ENCODE results near the gene ST6GAL1.
"Not testable (repeated sequence)": the region's sequence is repeated elsewhere in the genome, so short reads cannot be mapped to it uniquely, and the experiment has no call there.

ST6GAL1 gene

GRCh38 chr3:186945255-186945823 is 15.0 kb downstream of the ST6GAL1 start:
- Mint-ChIP-seq H3K4me3 (no peak overlapping the region), H3K27ac (no peak overlapping the region), H3K27me3 (no peaks in the 10 kb centered on the region), H3K36me3 (ENCODE audit: low read depth) (peaks cover 41% of the 10 kb centered on the region), H3K4me1 (peaks cover 22% of the 10 kb centered on the region), H3K9me3 (no peaks in the 10 kb centered on the region)
- ATAC-seq (no peak), DNase-seq (no peak)

- no peaks in the 10 kb centered on the region for H3K9me3 Mint-ChIP-seq
- H3K27ac Mint-ChIP-seq = no peak overlapping the region
- no peak overlapping the region for H3K4me3 Mint-ChIP-seq
- H3K27me3 Mint-ChIP-seq = no peaks in the 10 kb centered on the region
- DNase-seq (no peak), ATAC-seq (no peak)
- H3K36me3 Mint-ChIP-seq (ENCODE audit: low read depth) = peaks cover 54% of the 10 kb centered on the region
- peaks cover 34% of the 10 kb centered on the region for H3K4me1 Mint-ChIP-seq
Observed at GRCh38 chr3:186946756-186947375, 16.5 kb downstream of the ST6GAL1 start.

- Mint-ChIP-seq H3K27ac (no peak overlapping the region), H3K27me3 (no peaks in the 10 kb centered on the region), H3K36me3 (ENCODE audit: low read depth) (peaks cover 53% of the 10 kb centered on the region), H3K4me1 (peaks cover 57% of the 10 kb centered on the region), H3K4me3 (no peak overlapping the region), H3K9me3 (peaks cover 7% of the 10 kb centered on the region)
- DNase-seq = no peak
- ATAC-seq = no peak
Observed at GRCh38 chr3:186949281-186949982, 19.1 kb downstream of the ST6GAL1 start.

GRCh38 chr3:186950402-186951093 is 20.2 kb downstream of the ST6GAL1 start:
- H3K36me3 Mint-ChIP-seq (ENCODE audit: low read depth) = peaks cover 50% of the 10 kb centered on the region
- no peak overlapping the region for H3K4me3 Mint-ChIP-seq
- peak overlapping the region; percentile 30 for H3K27ac Mint-ChIP-seq
- DNase-seq (no peak), ATAC-seq (no peak)
- H3K9me3 Mint-ChIP-seq = peaks cover 7% of the 10 kb centered on the region
- peaks cover 63% of the 10 kb centered on the region for H3K4me1 Mint-ChIP-seq
- no peaks in the 10 kb centered on the region for H3K27me3 Mint-ChIP-seq

GRCh38 chr3:186951640-186952552 is 21.6 kb downstream of the ST6GAL1 start:
- no peak for DNase-seq
- Mint-ChIP-seq H3K27me3 (no peaks in the 10 kb centered on the region), H3K9me3 (peaks cover 7% of the 10 kb centered on the region), H3K27ac (peak overlapping the region; percentile 19), H3K36me3 (ENCODE audit: low read depth) (peaks cover 52% of the 10 kb centered on the region), H3K4me1 (peaks cover 70% of the 10 kb centered on the region), H3K4me3 (peak overlapping the region; percentile 37)
- ATAC-seq = no peak

- peaks cover 76% of the 10 kb centered on the region for H3K4me1 Mint-ChIP-seq
- no peak for DNase-seq
- H3K4me3 Mint-ChIP-seq = peak overlapping the region; percentile 37
- peaks cover 50% of the 10 kb centered on the region for H3K36me3 Mint-ChIP-seq (ENCODE audit: low read depth)
- peak overlapping the region; percentile 67 for H3K27ac Mint-ChIP-seq
- peak; percentile 88 for ATAC-seq
- H3K9me3 Mint-ChIP-seq = peaks cover 7% of the 10 kb centered on the region
- H3K27me3 Mint-ChIP-seq = no peaks in the 10 kb centered on the region
Observed at GRCh38 chr3:186953011-186953487, 22.7 kb downstream of the ST6GAL1 start.

- not testable (repeated sequence) for ATAC-seq, DNase-seq, H3K27me3 Mint-ChIP-seq, H3K9me3 Mint-ChIP-seq
- Mint-ChIP-seq H3K36me3 (ENCODE audit: low read depth) (peaks cover 50% of the 10 kb centered on the region), H3K4me3 (peak overlapping the region; percentile 5), H3K4me1 (peaks cover 73% of the 10 kb centered on the region), H3K27ac (peak overlapping the region; percentile 25)
Observed at GRCh38 chr3:186953992-186954699, 23.8 kb downstream of the ST6GAL1 start.

- no peak overlapping the region for H3K27ac Mint-ChIP-seq
- ATAC-seq (no peak), DNase-seq (no peak)
- peaks cover 7% of the 10 kb centered on the region for H3K9me3 Mint-ChIP-seq
- H3K4me3 Mint-ChIP-seq = no peak overlapping the region
- peaks cover 77% of the 10 kb centered on the region for H3K4me1 Mint-ChIP-seq
- no peaks in the 10 kb centered on the region for H3K27me3 Mint-ChIP-seq
- H3K36me3 Mint-ChIP-seq (ENCODE audit: low read depth) = peaks cover 40% of the 10 kb centered on the region
Observed at GRCh38 chr3:186955898-186956696, 25.8 kb downstream of the ST6GAL1 start.

GRCh38 chr3:186959029-186959624 is 28.8 kb downstream of the ST6GAL1 start:
- no peak for DNase-seq
- no peak for ATAC-seq
- peaks cover 60% of the 10 kb centered on the region for H3K4me1 Mint-ChIP-seq
- peak overlapping the region; percentile 22 for H3K27ac Mint-ChIP-seq
- H3K36me3 Mint-ChIP-seq (ENCODE audit: low read depth) = peaks cover 29% of the 10 kb centered on the region
- H3K4me3 Mint-ChIP-seq = no peak overlapping the region
- H3K9me3 Mint-ChIP-seq = peaks cover under 1% of the 10 kb centered on the region
- H3K27me3 Mint-ChIP-seq = no peaks in the 10 kb centered on the region

- DNase-seq = no peak
- Mint-ChIP-seq H3K27ac (peak overlapping the region; percentile 43), H3K4me1 (peaks cover 60% of the 10 kb centered on the region), H3K4me3 (no peak overlapping the region), H3K36me3 (ENCODE audit: low read depth) (peaks cover 22% of the 10 kb centered on the region), H3K9me3 (no peaks in the 10 kb centered on the region), H3K27me3 (no peaks in the 10 kb centered on the region)
- no peak for ATAC-seq
Observed at GRCh38 chr3:186960347-186960746, 30.0 kb downstream of the ST6GAL1 start.

GRCh38 chr3:186962445-186962844 is 32.1 kb downstream of the ST6GAL1 start:
- H3K4me1 Mint-ChIP-seq = peaks cover 55% of the 10 kb centered on the region
- peaks cover 19% of the 10 kb centered on the region for H3K36me3 Mint-ChIP-seq (ENCODE audit: low read depth)
- H3K27me3 Mint-ChIP-seq = no peaks in the 10 kb centered on the region
- ATAC-seq (no peak), DNase-seq (no peak)
- no peak overlapping the region for H3K27ac Mint-ChIP-seq
- H3K9me3 Mint-ChIP-seq = no peaks in the 10 kb centered on the region
- no peak overlapping the region for H3K4me3 Mint-ChIP-seq

- ATAC-seq (no peak), DNase-seq (no peak)
- peaks cover 57% of the 10 kb centered on the region for H3K4me1 Mint-ChIP-seq
- peaks cover 28% of the 10 kb centered on the region for H3K36me3 Mint-ChIP-seq (ENCODE audit: low read depth)
- no peaks in the 10 kb centered on the region for H3K27me3 Mint-ChIP-seq
- H3K27ac Mint-ChIP-seq = no peak overlapping the region
- no peaks in the 10 kb centered on the region for H3K9me3 Mint-ChIP-seq
- no peak overlapping the region for H3K4me3 Mint-ChIP-seq
Observed at GRCh38 chr3:186963636-186964035, 33.3 kb downstream of the ST6GAL1 start.
